Activated T-helper 1 cell treated with Interleukin-2 at 50 U/mL for 16 hours (primary cell): Measurements from ENCODE around the gene NRXN2.
"Not testable (repeated sequence)": the region's sequence is repeated elsewhere in the genome, so short reads cannot be mapped to it uniquely, and the experiment has no call there.

Experiments
- DNase-seq: peaks from one replicate; pipeline ENCODE4 v3.0.0-alpha.2; 2020; ENCODE audit warnings: low read depth

NRXN2 gene

GRCh38 chr11:64604458-64605243 lies 118.3 kb downstream of the NRXN2 start:
- no peak for DNase-seq

- DNase-seq, result no peak
Observed at GRCh38 chr11:64603411-64604110, 119.4 kb downstream of the NRXN2 start.

- DNase-seq, result no peak
Observed at GRCh38 chr11:64602466-64603070, 120.4 kb downstream of the NRXN2 start.

GRCh38 chr11:64601605-64602465 lies 121.2 kb downstream of the NRXN2 start:
- no peak for DNase-seq

- DNase-seq, result no peak
Observed at GRCh38 chr11:64600281-64600992, 122.6 kb downstream of the NRXN2 start.

GRCh38 chr11:64599698-64600211 lies 123.2 kb downstream of the NRXN2 start:
- no peak for DNase-seq

GRCh38 chr11:64598797-64599697 lies 124.0 kb downstream of the NRXN2 start:
- DNase-seq, result no peak

GRCh38 chr11:64598106-64598796 lies 124.7 kb downstream of the NRXN2 start:
- DNase-seq, result no peak

- DNase-seq, result no peak
Observed at GRCh38 chr11:64597671-64598101, 125.3 kb downstream of the NRXN2 start.

- not testable (repeated sequence) for DNase-seq
Observed at GRCh38 chr11:64595922-64596321, 127.1 kb downstream of the NRXN2 start.

GRCh38 chr11:64594159-64594939 lies 128.6 kb downstream of the NRXN2 start:
- no peak for DNase-seq

- DNase-seq, result no peak
Observed at GRCh38 chr11:64593156-64594105, 129.6 kb downstream of the NRXN2 start.

- no peak for DNase-seq
Observed at GRCh38 chr11:64592656-64593055, 130.3 kb downstream of the NRXN2 start.

- no peak for DNase-seq
Observed at GRCh38 chr11:64592234-64592615, 130.8 kb downstream of the NRXN2 start.

- DNase-seq, result no peak
Observed at GRCh38 chr11:64591257-64592233, 131.5 kb downstream of the NRXN2 start.

GRCh38 chr11:64590763-64591221 lies 132.2 kb downstream of the NRXN2 start, which contains the start of gene SLC22A12:
Gene SLC22A12, plus strand, starts transcription at chr11:64591220. Its CDS starts 337 bp downstream, at chr11:64591557.
- no peak for DNase-seq
